ENCODE measurements around the gene GPBP1L1.
"Not testable (repeated sequence)": the region's sequence is repeated elsewhere in the genome, so short reads cannot be mapped to it uniquely, and the experiment has no call there.

GPBP1L1 gene

DNA sequence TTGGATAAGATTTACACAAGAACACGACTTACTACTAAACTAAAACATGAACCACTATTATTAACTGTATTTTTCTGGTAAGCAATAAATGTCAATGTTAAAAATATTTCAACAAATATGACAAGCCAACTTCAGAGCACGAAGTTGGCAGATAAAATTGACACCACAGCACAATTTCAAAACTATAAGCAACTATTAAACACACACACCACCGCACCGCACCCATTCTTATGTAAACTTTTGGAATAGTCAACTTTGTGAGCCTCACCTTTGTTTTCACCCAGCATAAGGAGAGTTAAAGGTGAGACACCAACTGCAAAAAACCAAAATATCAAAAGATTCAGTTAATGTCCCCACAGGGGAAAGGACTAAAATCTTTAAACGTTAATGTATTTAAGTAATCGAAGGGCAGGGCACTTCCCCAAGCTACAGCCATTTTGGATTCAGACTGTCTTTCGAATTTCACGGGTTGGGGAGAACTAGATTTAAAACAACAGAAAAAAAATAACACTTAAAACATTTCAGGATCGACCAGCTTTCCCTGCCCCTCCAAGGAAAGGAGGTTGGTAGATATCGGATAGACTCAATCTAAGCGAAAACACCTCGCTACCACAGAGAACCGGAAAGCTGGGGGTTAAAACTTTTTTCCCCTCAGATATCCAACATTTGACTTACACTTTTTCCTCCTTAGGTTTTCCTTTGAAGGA is 872 bp downstream of the GPBP1L1 start:
- Histone ChIP-seq H3K9ac (ENCODE audit: insufficient read length) (peak overlapping the region; percentile 88), H3K36me3 (ENCODE audit: insufficient read depth, low read length) (peaks cover 13% of the 10 kb centered on the region), H3K27ac (peak overlapping the region; percentile 92), H3K9me3 (ENCODE audit: low read depth, low read length) (no peaks in the 10 kb centered on the region), H3K4me3 (peak overlapping the region; percentile 92)
- no peak for DNase-seq (ENCODE audit: low read depth, low spot score)
- TF ChIP-seq EZH2 (IDR thresholded peaks at IDR 0.05) = no peak
- TF ChIP-seq POLR2AphosphoS5 (IDR thresholded peaks at IDR 0.05; ENCODE audit: borderline replicate concordance, low read depth, low read length) = no peak
- TF ChIP-seq FOXP2 (optimal IDR thresholded peaks at IDR 0.05; ENCODE audit: control extremely low read depth, extremely low read length, insufficient read depth) = no peak

DNA sequence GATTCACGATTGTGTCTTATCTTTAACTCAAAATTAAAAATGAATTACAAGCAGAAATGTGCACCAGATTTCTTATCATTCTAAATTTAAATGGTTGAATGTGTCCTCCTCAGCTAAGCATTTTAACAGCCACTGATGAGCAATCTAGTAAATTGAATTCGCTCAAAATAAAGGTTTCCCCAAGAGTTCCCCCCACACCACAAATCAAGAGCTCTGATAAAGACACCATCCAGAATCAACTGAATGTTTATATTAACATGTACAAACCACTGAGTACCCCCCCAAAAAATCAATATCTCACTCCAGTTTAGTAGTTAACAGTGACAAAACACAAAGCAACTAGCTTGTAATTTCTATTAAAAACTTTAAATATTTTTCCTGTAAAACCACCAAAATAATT is 1.9 kb downstream of the GPBP1L1 start:
- DNase-seq (ENCODE audit: low read depth, low spot score) = no peak
- Histone ChIP-seq H3K9me3 (ENCODE audit: low read depth, low read length) (no peaks in the 10 kb centered on the region), H3K4me3 (peak overlapping the region; percentile 92), H3K27ac (peak overlapping the region; percentile 1; the same call in 1 of the 2 replicates), H3K36me3 (ENCODE audit: insufficient read depth, low read length) (peaks cover 7% of the 10 kb centered on the region; the same call in 1 of the 2 replicates), H3K9ac (ENCODE audit: insufficient read length) (peak overlapping the region; percentile 88)
- no peak for TF ChIP-seq FOXP2 (optimal IDR thresholded peaks at IDR 0.05; ENCODE audit: control extremely low read depth, extremely low read length, insufficient read depth)
- no peak for TF ChIP-seq EZH2 (IDR thresholded peaks at IDR 0.05)
- no peak for TF ChIP-seq POLR2AphosphoS5 (IDR thresholded peaks at IDR 0.05; ENCODE audit: borderline replicate concordance, low read depth, low read length)

DNA sequence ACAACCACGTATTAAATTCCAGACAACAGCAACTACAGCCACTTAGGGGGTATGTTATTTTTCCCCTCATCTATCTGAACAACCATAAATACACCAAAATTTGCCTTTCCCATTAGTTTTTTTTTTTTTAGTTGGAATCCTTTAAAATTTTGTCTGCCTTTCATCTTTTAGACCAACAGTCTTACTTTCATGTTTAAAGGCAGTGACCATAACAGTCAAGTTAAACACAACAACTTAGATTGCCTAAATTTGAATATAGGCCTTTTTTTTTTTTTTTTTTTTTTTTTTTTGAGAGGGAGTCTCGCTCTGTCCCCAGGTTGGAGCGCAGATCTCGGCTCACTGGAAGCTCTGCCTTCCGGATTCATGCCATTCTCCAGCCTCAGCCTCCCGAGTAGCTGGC is 3.4 kb downstream of the GPBP1L1 start:
- H3K9me3 ChIP-seq (ENCODE audit: low read depth, low read length) = no peaks in the 10 kb centered on the region

DNA sequence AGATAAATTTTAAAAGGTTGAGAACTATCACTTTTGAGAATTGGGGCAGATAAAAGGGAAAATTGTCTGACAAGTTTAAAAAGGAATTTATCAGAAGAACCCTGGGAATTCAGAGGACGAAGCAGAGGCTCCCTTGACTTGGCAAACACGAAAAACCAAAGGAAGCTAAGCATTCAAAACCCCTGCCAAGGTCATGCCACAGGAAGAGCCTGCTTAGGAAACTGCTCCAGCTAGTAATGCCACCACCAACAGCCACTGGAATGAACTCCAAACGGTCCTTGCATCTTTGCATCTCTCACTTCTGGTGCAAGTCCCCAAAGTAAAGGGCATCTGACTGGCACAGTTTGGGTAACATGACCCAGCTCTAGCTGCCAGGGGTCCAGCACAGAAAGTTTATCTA is 7.2 kb downstream of the GPBP1L1 start:
- Histone ChIP-seq H3K4me3 (no peak overlapping the region), H3K36me3 (ENCODE audit: insufficient read depth, low read length) (peaks cover 16% of the 10 kb centered on the region), H3K9me3 (ENCODE audit: low read depth, low read length) (no peaks in the 10 kb centered on the region), H3K27ac (no peak overlapping the region), H3K9ac (ENCODE audit: insufficient read length) (no peak overlapping the region)
- TF ChIP-seq EZH2 (IDR thresholded peaks at IDR 0.05) = no peak
- no peak for DNase-seq (ENCODE audit: low read depth, low spot score)

More for the DNA sequence above, 3.4 kb downstream of the GPBP1L1 start:
- H3K27ac ChIP-seq = peak overlapping the region; percentile 25; the same call in 1 of the 2 replicates
- H3K9ac ChIP-seq (ENCODE audit: insufficient read length) = no peak overlapping the region
- DNase-seq (ENCODE audit: low read depth, low spot score) = no peak
- no peak overlapping the region for H3K4me3 ChIP-seq
- TF ChIP-seq POLR2AphosphoS5 (IDR thresholded peaks at IDR 0.05; ENCODE audit: borderline replicate concordance, low read depth, low read length) (no peak), FOXP2 (optimal IDR thresholded peaks at IDR 0.05; ENCODE audit: control extremely low read depth, extremely low read length, insufficient read depth) (no peak), EZH2 (IDR thresholded peaks at IDR 0.05) (no peak)
- H3K36me3 ChIP-seq (ENCODE audit: insufficient read depth, low read length) = peaks cover 7% of the 10 kb centered on the region; the same call in 1 of the 2 replicates

DNA sequence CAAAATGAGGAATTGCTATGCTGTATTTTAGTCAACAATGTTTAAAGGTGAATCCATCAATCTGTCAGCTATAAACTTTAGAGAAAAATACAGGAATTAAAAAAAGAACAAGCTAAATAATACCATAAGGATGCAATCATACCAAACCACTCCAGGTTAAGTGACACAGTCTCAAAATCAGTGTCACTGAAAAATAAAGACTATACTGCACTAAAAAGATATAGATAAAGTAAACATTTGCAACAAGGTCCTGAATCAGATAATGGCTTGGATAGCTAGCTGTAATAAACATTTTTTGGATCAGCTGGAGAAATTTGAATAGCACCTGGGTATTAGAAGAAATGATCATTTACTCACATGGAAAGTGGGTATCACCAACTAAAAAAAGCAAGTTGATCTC is 7.8 kb downstream of the GPBP1L1 start:
- Histone ChIP-seq H3K27ac (peak overlapping the region; percentile 15; the same call in 1 of the 2 replicates), H3K4me3 (no peak overlapping the region), H3K9me3 (ENCODE audit: low read depth, low read length) (no peaks in the 10 kb centered on the region), H3K9ac (ENCODE audit: insufficient read length) (no peak overlapping the region), H3K36me3 (ENCODE audit: insufficient read depth, low read length) (peaks cover 16% of the 10 kb centered on the region)
- DNase-seq (ENCODE audit: low read depth, low spot score) = no peak
- no peak for TF ChIP-seq POLR2AphosphoS5 (IDR thresholded peaks at IDR 0.05; ENCODE audit: borderline replicate concordance, low read depth, low read length)
- TF ChIP-seq FOXP2 (optimal IDR thresholded peaks at IDR 0.05; ENCODE audit: control extremely low read depth, extremely low read length, insufficient read depth) = no peak
- TF ChIP-seq EZH2 (IDR thresholded peaks at IDR 0.05) = no peak

DNA sequence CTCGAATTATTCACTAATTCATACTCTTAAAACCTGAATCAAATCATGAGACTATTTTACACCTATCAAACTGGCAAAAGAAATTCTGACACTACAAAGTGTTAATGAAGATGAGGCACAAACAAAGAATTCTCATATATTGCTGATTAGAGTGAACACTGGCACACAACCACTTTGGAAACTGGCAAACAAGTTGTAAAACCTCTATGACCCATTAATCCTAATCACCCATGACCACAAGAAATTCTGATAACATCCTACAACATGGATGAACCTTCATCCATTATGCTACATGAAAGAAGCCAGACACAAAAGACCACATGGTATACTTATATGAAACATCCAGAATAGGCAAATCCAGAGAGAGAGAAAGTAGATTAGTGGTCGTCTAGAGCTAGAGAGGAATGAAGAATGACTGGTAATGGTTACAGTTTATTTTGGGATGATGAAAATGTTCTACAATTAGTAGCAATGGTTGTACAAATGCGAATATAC is 8.5 kb downstream of the GPBP1L1 start:
- Histone ChIP-seq H3K9me3 (ENCODE audit: low read depth, low read length) (no peaks in the 10 kb centered on the region), H3K9ac (ENCODE audit: insufficient read length) (no peak overlapping the region), H3K36me3 (ENCODE audit: insufficient read depth, low read length) (peaks cover 16% of the 10 kb centered on the region), H3K27ac (peak overlapping the region; percentile 15; the same call in 1 of the 2 replicates), H3K4me3 (no peak overlapping the region)
- no peak for TF ChIP-seq EZH2 (IDR thresholded peaks at IDR 0.05)
- TF ChIP-seq FOXP2 (optimal IDR thresholded peaks at IDR 0.05; ENCODE audit: control extremely low read depth, extremely low read length, insufficient read depth) = no peak
- no peak for TF ChIP-seq POLR2AphosphoS5 (IDR thresholded peaks at IDR 0.05; ENCODE audit: borderline replicate concordance, low read depth, low read length)
- no peak for DNase-seq (ENCODE audit: low read depth, low spot score)

DNA sequence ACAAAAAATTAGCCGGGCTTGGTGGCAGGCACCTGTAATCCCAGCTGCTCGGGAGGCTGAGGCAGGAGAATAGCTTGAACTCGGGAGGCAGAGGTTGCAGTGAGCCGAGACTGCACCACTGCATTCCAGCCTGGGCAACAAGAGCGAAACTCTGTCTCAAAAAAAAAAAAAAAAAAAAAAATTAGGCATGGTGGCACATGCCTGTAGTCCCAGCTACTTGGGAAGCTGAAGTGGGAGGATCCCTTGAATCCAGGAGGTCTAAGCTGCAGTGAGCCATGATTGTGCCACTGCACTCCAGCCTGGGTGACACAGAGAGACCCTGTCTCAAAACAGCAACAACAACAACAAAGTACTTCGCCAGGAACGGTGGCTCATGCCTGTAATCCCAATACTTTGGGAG is 9.8 kb downstream of the GPBP1L1 start:
- peaks cover 16% of the 10 kb centered on the region for H3K36me3 ChIP-seq (ENCODE audit: insufficient read depth, low read length)
- not testable (repeated sequence) for DNase-seq (ENCODE audit: low read depth, low spot score); H3K9ac ChIP-seq (ENCODE audit: insufficient read length)

DNA sequence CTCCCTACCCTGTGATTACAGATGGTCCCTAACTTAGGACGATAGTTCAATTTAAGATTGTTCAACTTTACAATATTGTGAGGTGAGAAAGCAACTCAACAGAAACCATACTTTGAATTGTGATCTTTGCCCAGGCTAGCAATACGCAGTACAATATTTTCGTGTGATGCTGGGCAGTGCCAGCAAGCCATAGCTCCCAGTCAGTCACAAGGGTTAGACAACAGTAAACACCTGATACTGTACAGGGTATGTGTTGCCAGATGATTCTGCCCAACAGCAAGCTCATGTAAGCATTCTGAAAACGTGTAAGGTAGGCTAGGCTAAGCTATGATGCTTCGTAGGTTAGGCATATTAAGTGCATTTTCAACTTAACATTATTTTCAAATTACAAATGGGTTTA is 11.9 kb downstream of the GPBP1L1 start:
- peaks cover 14% of the 10 kb centered on the region for H3K36me3 ChIP-seq (ENCODE audit: insufficient read depth, low read length)
- no peak for DNase-seq (ENCODE audit: low read depth, low spot score)
- no peaks in the 10 kb centered on the region for H3K9me3 ChIP-seq (ENCODE audit: low read depth, low read length)
- TF ChIP-seq POLR2AphosphoS5 (IDR thresholded peaks at IDR 0.05; ENCODE audit: borderline replicate concordance, low read depth, low read length) (no peak), EZH2 (IDR thresholded peaks at IDR 0.05) (no peak), FOXP2 (optimal IDR thresholded peaks at IDR 0.05; ENCODE audit: control extremely low read depth, extremely low read length, insufficient read depth) (no peak)
- no peak overlapping the region for H3K27ac ChIP-seq
- no peak overlapping the region for H3K4me3 ChIP-seq
- no peak overlapping the region for H3K9ac ChIP-seq (ENCODE audit: insufficient read length)

More for the DNA sequence above, 9.8 kb downstream of the GPBP1L1 start:
- not testable (repeated sequence) for H3K9me3 ChIP-seq (ENCODE audit: low read depth, low read length); H3K27ac ChIP-seq; H3K4me3 ChIP-seq

DNA sequence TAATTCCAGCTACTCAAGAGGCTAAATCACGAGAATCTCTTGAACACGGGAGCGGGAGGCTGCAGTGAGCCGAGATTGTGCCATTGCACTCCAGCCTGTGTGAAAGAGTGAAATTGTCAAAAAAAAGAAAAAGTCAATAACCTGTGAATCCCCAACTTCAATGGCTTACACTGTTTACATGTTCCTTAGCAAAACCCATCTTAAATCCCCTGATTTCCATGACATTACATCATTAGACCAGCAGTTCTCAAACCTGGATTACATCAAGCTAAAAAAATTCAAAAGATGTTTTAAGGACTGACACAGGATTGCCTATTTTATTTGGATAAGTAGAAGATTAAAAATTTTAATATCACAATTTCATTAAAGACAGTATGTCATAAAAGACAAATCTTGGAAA is 12.4 kb downstream of the GPBP1L1 start:
- H3K4me3 ChIP-seq = no peak overlapping the region
- no peak for DNase-seq (ENCODE audit: low read depth, low spot score)
- H3K9ac ChIP-seq (ENCODE audit: insufficient read length) = no peak overlapping the region
- TF ChIP-seq POLR2AphosphoS5 (IDR thresholded peaks at IDR 0.05; ENCODE audit: borderline replicate concordance, low read depth, low read length) = no peak
- no peak for TF ChIP-seq FOXP2 (optimal IDR thresholded peaks at IDR 0.05; ENCODE audit: control extremely low read depth, extremely low read length, insufficient read depth)
- TF ChIP-seq EZH2 (IDR thresholded peaks at IDR 0.05) = no peak
- H3K27ac ChIP-seq = no peak overlapping the region
- peaks cover 14% of the 10 kb centered on the region for H3K36me3 ChIP-seq (ENCODE audit: insufficient read depth, low read length)
- no peaks in the 10 kb centered on the region for H3K9me3 ChIP-seq (ENCODE audit: low read depth, low read length)
